Mucosa of stomach (tissue), 1 donor: ENCODE results near the gene SORCS2.

Source experiments
- H3K27me3 ChIP-seq: one replicate; pipeline ENCODE4 v1.7.0; 2013; ENCODE audit warnings: mild to moderate bottlenecking, low read length; ENCODE audit not compliant: control insufficient read depth, insufficient read depth
- H3K36me3 ChIP-seq: one replicate; pipeline ENCODE4 v1.7.0; 2013; ENCODE audit warnings: low read length; ENCODE audit not compliant: control insufficient read depth, insufficient read depth
- H3K4me1 ChIP-seq: one replicate; pipeline ENCODE4 v1.7.0; 2013; ENCODE audit warnings: mild to moderate bottlenecking, low read length; ENCODE audit not compliant: control insufficient read depth, insufficient read depth
- H3K4me3 ChIP-seq: one replicate; pipeline ENCODE4 v1.7.0; 2013; ENCODE audit warnings: low read length
- H3K9ac ChIP-seq: one replicate; pipeline ENCODE4 v1.7.0; 2013; ENCODE audit warnings: mild to moderate bottlenecking, low read length, moderate library complexity
- H3K9me3 ChIP-seq: one replicate; pipeline ENCODE4 v1.7.0; 2013; ENCODE audit warnings: mild to moderate bottlenecking, low read length, moderate library complexity; ENCODE audit not compliant: control insufficient read depth
- donor health status: Pancreatic carcinoma.

SORCS2 gene

DNA sequence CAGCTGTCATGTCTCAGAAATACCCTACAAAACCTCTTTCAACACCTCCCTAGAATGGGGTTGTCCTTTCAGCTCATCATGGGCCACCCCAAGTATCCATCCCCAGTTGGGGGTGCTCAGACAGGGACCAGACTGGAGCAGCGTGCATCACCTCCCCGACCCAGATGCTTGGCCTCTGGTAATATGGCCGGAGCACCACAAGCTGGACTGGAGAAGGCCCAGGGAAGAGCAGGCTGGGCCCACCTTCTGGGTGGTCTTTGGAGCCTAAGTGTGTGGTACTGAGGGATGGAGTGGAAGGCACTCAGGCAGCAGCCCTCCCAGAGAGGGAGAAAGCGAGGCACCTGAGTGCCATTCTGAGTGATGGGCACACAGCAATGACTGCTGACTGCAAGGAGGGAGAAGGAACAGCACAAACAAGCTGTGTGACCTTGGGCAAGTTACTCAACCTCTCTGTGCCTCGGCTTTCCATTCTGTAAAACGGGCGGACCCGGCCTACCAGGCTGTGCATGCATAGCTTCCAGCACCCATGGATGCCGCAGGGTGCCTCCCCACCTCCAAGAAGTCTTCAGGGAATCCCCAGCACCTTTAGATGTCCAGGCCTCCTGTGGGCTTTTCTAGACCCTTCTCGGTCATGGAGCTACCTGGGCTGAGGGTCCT, 519.1 kb downstream of the SORCS2 start:
- H3K4me1 ChIP-seq = no peaks in the 10 kb centered on the region
- H3K9ac ChIP-seq = no peak overlapping the region
- no peaks in the 10 kb centered on the region for H3K9me3 ChIP-seq
- no peaks in the 10 kb centered on the region for H3K36me3 ChIP-seq
- no peaks in the 10 kb centered on the region for H3K27me3 ChIP-seq
- H3K4me3 ChIP-seq = no peak overlapping the region

DNA sequence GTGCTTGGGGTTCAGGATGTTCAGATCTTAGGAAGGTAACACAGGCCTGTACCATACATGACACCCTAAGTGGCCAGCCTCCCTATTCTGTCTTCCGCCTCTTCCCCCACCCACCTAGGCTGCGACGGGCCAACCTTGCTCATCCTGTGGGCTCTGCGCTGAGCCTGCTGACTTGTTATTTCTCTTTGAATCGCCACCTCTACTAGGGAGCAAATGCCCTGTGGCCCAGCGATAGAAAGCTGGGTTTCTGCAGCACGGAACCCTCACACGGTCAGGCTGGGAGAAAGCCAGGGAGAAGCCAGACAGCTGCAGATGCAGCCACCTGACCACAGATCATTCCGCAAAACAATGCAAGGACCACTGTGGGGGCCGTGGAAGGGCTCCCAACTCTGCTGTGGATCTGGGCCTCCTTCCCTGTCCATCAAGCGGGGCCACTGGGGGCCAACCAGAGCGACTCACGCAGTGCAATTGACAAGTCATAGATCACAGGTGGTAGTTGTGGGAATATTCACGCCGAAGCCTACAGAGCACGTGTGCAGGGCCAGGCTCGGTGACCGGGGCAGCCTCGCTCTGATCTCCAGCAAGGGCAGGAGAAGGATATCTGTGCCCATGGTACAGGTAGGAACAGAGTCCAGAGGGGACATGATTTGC, 519.8 kb downstream of the SORCS2 start:
- no peaks in the 10 kb centered on the region for H3K36me3 ChIP-seq
- no peaks in the 10 kb centered on the region for H3K27me3 ChIP-seq
- no peak overlapping the region for H3K9ac ChIP-seq
- no peaks in the 10 kb centered on the region for H3K4me1 ChIP-seq
- no peaks in the 10 kb centered on the region for H3K9me3 ChIP-seq
- H3K4me3 ChIP-seq = no peak overlapping the region

DNA sequence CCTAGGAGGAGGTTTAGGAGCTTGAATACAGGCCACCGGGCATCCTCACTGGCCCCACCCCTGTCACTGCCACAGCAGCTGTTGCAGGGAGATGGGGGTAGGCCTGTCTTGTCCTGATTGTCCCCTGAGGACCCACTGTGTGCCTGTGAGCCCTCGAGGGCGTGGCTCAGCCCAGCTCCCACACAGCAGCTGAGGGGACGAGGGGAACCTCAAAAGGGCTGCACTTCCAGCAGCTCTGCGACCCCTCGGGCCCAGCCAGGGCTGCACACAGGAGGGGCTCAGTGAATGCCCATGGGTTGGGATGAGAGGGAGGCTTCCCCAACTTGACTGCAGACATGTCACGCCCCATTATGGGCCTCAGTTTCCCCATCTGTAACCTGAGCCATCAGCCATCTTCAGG, 521.4 kb downstream of the SORCS2 start:
- Histone ChIP-seq H3K4me1 (no peaks in the 10 kb centered on the region), H3K36me3 (no peaks in the 10 kb centered on the region), H3K4me3 (no peak overlapping the region), H3K27me3 (peaks cover 5% of the 10 kb centered on the region), H3K9me3 (no peaks in the 10 kb centered on the region), H3K9ac (no peak overlapping the region)

GRCh38 chr4:7714176-7714575, 521.8 kb downstream of the SORCS2 start:
- H3K27me3 ChIP-seq = peaks cover 7% of the 10 kb centered on the region
- H3K4me1 ChIP-seq = no peaks in the 10 kb centered on the region
- H3K9ac ChIP-seq = no peak overlapping the region
- no peaks in the 10 kb centered on the region for H3K36me3 ChIP-seq
- H3K4me3 ChIP-seq = no peak overlapping the region
- no peaks in the 10 kb centered on the region for H3K9me3 ChIP-seq

DNA sequence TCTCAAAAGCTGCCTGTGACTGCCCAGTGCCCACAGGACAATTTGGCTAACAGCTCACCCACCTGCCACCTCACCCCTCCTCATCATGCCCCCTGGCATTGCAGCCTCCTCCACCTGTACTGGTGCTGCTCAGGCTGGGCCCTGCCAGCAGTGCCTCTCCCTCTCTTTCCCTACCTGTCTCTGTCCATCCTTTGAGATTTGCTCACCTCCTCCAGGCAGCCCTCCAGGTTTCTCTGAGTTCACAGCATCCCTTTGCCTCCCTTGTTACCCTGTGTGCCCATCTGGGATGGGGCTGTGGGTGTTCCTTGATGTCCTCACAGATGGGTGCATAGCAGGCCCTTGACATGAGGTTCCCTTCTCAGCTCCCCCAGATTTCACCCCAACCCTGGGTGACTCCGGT, 522.4 kb downstream of the SORCS2 start:
- no peak overlapping the region for H3K4me3 ChIP-seq
- peaks cover 3% of the 10 kb centered on the region for H3K4me1 ChIP-seq
- H3K9ac ChIP-seq = no peak overlapping the region
- peaks cover 12% of the 10 kb centered on the region for H3K27me3 ChIP-seq
- H3K36me3 ChIP-seq = no peaks in the 10 kb centered on the region
- no peaks in the 10 kb centered on the region for H3K9me3 ChIP-seq

DNA sequence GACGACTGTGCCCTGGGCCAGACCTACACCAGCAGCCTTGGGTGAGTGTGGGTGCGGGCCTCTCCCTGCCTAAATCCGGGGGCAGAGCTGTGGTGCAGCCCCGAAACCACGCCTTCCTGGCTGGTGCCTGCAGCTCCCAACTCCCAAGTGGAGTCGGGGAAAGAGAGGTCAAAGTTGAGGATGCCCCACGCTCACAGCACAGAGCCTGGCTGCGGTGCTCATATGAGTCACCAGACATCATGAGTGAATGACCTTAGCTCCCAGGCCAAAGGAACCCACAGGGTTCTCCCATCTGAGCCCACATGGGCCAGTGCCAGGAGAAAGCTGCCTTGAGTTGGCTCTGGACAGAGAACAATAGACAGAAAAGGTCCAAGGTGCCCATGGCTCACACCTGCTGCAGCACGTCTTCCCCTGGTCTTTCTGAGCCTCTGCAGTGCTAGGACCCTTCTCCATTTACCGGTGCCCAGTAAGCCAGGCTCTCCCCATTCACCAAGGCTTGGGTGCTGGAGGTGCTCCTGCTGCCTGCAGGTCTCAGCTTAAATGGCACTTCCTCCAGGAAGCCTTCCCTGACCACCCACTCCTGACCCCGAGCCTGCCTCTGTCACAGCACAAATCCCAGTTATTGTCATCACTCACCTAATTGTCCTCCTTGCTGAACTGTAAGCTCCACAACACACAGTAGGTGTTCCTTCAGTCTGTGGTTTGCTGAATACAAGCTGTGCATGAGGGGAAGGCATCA, 523.1 kb downstream of the SORCS2 start:
- no peak overlapping the region for H3K4me3 ChIP-seq
- no peaks in the 10 kb centered on the region for H3K36me3 ChIP-seq
- peaks cover 18% of the 10 kb centered on the region for H3K27me3 ChIP-seq
- no peak overlapping the region for H3K9ac ChIP-seq
- peaks cover 3% of the 10 kb centered on the region for H3K4me1 ChIP-seq
- H3K9me3 ChIP-seq = no peaks in the 10 kb centered on the region

DNA sequence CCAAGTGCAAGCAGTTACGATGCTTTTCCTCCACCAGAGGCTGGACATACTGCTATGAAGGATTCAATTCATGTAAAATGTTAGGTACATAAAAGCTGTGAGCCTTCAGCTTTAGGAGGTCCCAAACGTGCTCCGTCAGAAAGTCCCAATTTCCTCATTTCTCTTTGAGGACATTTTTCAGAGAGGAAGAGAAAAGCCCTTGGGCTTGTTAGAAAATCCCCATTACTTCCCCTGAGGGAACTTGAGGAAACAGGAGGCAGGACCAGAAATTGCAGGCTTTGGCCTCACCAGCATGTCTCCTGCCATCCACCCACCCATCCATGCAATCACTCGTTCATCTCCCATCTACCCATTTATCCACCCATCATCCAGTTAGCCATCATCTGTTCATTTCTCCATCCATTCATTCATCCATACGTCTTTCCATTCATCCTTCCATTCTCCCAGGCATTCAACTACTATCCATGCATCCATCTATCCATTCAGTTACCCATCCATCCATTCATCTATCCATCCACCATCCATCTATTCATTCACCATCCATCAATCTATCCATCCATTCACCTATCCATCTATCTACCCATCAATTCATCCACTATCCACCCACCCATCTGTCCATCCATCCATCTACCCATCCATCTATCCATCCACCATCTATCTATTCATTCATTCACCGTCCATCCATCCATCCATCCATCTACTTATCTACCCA, 523.8 kb downstream of the SORCS2 start:
- H3K27me3 ChIP-seq = peaks cover 22% of the 10 kb centered on the region

GRCh38 chr4:7717161-7717560, 524.8 kb downstream of the SORCS2 start:
- Histone ChIP-seq H3K4me1 (peaks cover 3% of the 10 kb centered on the region), H3K9ac (no peak overlapping the region), H3K4me3 (no peak overlapping the region), H3K9me3 (no peaks in the 10 kb centered on the region), H3K27me3 (peaks cover 22% of the 10 kb centered on the region), H3K36me3 (no peaks in the 10 kb centered on the region)

More for the DNA sequence above, 523.8 kb downstream of the SORCS2 start:
- H3K36me3 ChIP-seq = no peaks in the 10 kb centered on the region
- H3K4me3 ChIP-seq = no peak overlapping the region
- peaks cover 3% of the 10 kb centered on the region for H3K4me1 ChIP-seq
- H3K9ac ChIP-seq = no peak overlapping the region
- H3K9me3 ChIP-seq = no peaks in the 10 kb centered on the region

DNA sequence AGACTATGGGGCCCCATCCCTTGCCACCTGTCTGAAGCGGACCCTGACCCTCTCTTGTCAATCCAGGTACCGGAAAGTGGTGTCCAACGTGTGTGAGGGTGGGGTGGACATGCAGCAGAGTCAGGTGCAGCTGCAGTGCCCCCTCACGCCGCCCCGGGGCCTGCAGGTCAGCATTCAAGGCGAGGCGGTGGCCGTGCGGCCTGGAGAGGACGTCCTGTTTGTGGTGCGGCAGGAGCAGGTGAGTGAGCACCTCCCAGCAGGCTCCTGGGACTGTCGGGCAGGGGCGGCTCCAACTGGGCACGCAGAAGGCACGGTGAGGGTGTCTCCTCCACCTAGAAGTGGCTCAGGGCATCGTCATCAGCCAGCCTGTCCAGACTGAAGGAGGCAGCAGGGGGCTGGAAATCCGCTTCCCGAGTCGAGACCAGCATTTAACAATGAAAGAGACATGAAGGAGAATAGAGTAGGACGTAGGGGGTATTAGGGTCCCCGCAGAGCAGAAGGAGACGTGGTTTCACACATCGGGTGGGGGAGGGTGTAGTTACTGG, 525.7 kb downstream of the SORCS2 start:
- Histone ChIP-seq H3K4me1 (peaks cover 3% of the 10 kb centered on the region), H3K9me3 (no peaks in the 10 kb centered on the region), H3K4me3 (no peak overlapping the region), H3K9ac (no peak overlapping the region), H3K27me3 (peaks cover 22% of the 10 kb centered on the region), H3K36me3 (no peaks in the 10 kb centered on the region)

DNA sequence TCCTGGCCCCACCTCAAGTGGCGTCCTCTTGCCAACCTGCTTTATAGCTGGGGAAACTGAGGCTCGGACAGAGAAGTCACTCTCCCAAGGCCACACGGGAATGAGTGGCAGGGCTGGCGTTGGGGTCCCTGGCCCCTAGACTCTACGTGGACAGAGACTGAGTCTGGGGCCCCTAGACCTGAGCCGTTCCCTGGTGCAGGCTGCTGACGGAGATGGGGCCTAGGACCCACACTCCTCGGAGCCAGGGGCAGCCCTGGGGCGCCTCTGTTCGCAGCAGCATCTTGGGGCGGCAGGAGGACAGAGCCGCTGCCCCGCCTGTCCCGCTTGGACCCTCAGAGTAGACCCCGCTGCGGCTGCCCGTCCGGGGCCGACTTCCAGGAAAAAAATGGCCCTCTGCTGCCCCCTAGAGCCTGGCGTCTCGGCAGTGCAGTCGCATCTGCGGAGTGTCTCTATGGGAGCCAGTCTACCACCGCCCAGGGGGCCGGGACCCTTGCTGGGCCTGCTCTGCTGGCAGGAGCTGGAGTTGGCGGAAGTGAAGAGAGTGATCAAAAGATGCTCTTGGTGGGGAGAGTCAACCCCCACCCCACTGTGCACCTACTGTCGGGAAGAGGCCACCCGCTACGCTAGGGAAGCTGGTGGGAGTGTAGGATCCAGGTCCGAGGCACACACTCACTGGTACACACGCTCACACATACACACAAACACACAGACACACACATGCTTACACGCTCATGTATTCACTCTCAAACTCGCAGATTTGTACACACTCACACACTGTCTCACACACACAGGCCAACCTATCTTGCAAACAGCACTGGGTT, 527.2 kb downstream of the SORCS2 start:
- Histone ChIP-seq H3K4me3 (no peak overlapping the region), H3K36me3 (no peaks in the 10 kb centered on the region), H3K9me3 (no peaks in the 10 kb centered on the region), H3K9ac (no peak overlapping the region), H3K4me1 (peaks cover 3% of the 10 kb centered on the region), H3K27me3 (peaks cover 22% of the 10 kb centered on the region)

DNA sequence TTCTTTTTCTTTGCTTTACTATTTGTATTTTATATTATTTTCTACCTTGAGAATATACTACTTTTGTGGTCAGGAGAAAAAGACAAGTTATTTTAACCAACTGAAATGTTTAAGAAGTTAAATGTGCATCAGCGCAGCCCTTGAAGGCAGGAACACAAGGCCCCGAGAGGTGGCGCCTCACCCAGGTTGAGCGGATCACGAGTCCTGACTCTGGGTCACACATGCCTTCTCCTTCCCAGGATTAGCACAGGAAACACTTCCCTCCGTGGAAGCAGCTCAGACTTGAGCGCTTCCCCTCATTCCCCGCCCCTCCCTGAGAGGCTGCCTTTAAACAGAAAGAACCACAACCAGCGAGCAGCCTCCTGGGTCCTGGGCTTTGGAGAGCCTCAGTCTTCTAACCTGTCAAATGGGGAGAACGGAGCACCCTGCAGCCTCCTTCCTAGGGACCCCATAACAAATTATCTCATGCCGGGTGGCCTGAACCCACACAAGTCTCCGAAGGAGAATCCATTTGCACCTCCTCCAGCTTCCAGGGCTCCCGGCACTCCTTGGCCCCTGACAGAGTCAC, 529.7 kb downstream of the SORCS2 start:
- H3K27me3 ChIP-seq = peaks cover 22% of the 10 kb centered on the region
- H3K36me3 ChIP-seq = no peaks in the 10 kb centered on the region
- H3K9me3 ChIP-seq = no peaks in the 10 kb centered on the region
- H3K4me3 ChIP-seq = no peak overlapping the region
- H3K4me1 ChIP-seq = peaks cover 3% of the 10 kb centered on the region
- H3K9ac ChIP-seq = no peak overlapping the region
